ENCODE results near the gene TMEM129. TPM values are rescaled to one million over a fixed set of nuclear protein-coding genes. Genes with fewer than 3 reads are reported as not detected.

Gene TMEM129
- polyA plus RNA-seq, 1 donor from 2014 or later = 42.1 TPM

DNA sequence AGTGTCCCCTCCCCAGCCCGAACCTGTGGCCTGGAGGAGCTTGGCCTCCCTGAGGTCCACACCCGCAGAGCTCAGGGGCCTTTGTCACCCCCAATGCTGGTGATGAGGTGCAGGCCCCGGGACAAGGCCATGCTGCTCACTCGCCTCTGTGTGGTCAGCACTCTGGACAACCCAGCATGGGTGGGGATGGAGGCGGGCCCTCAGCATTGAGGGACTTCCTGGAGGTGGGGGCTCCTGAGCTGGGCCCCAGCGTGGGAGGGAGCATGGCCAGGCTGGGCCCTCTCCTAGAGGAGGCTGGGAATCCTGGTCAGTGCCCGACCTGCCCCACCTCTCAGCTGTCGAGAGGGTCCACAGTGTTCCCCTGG, 30.8 kb upstream of the TMEM129 start:
- Histone ChIP-seq H3K79me2 (replicated peaks; ENCODE audit: insufficient read depth, low read length) (no peaks in the 10 kb centered on the region), H3K9me3 (ENCODE audit: low read length) (no peaks in the 10 kb centered on the region), H2AFZ (ENCODE audit: low read depth, low read length) (no peak overlapping the region), H3K27ac (ENCODE audit: low read length) (no peak overlapping the region), H4K20me1 (ENCODE audit: insufficient read depth) (no peaks in the 10 kb centered on the region), H3K4me3 (ENCODE audit: low read length) (no peak overlapping the region), H3K4me2 (ENCODE audit: low read length) (no peak overlapping the region), H3K36me3 (ENCODE audit: insufficient read depth, low read length) (no peaks in the 10 kb centered on the region), H3F3A (ENCODE audit: insufficient read depth, low read length, poor library complexity, severe bottlenecking) (no peaks in the 10 kb centered on the region), H3K27me3 (ENCODE audit: insufficient read depth, low read depth, low read length) (no peaks in the 10 kb centered on the region), H3K9me2 (ENCODE audit: insufficient read depth, low read length) (no peaks in the 10 kb centered on the region), H3K9ac (ENCODE audit: low read length) (no peak overlapping the region)
- TF ChIP-seq MXI1 (conservative IDR thresholded peaks at IDR 0.05; ENCODE audit: poor library complexity, severe bottlenecking) = no peak
- TF ChIP-seq TAF1 (IDR thresholded peaks at IDR 0.05; ENCODE audit: low read depth) = no peak
- TF ChIP-seq, protein P1, sequence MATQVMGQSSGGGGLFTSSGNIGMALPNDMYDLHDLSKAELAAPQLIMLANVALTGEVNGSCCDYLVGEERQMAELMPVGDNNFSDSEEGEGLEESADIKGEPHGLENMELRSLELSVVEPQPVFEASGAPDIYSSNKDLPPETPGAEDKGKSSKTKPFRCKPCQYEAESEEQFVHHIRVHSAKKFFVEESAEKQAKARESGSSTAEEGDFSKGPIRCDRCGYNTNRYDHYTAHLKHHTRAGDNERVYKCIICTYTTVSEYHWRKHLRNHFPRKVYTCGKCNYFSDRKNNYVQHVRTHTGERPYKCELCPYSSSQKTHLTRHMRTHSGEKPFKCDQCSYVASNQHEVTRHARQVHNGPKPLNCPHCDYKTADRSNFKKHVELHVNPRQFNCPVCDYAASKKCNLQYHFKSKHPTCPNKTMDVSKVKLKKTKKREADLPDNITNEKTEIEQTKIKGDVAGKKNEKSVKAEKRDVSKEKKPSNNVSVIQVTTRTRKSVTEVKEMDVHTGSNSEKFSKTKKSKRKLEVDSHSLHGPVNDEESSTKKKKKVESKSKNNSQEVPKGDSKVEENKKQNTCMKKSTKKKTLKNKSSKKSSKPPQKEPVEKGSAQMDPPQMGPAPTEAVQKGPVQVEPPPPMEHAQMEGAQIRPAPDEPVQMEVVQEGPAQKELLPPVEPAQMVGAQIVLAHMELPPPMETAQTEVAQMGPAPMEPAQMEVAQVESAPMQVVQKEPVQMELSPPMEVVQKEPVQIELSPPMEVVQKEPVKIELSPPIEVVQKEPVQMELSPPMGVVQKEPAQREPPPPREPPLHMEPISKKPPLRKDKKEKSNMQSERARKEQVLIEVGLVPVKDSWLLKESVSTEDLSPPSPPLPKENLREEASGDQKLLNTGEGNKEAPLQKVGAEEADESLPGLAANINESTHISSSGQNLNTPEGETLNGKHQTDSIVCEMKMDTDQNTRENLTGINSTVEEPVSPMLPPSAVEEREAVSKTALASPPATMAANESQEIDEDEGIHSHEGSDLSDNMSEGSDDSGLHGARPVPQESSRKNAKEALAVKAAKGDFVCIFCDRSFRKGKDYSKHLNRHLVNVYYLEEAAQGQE (IDR thresholded peaks at IDR 0.05; ENCODE audit: borderline replicate concordance) = no peak
- no peak for TF ChIP-seq RAD21 (conservative IDR thresholded peaks at IDR 0.05)
- TF ChIP-seq EZH2 (IDR thresholded peaks at IDR 0.05; ENCODE audit: borderline replicate concordance, insufficient read depth, low read length, poor library complexity, severe bottlenecking) = no peak
- no peak for TF ChIP-seq SMC3 (conservative IDR thresholded peaks at IDR 0.05; ENCODE audit: poor library complexity)
- no peak for TF ChIP-seq POLR2AphosphoS5 (IDR thresholded peaks at IDR 0.05)
- no peak for TF ChIP-seq CTCF (IDR thresholded peaks at IDR 0.05; ENCODE audit: poor library complexity, severe bottlenecking)
- no peak for TF ChIP-seq EP300 (conservative IDR thresholded peaks at IDR 0.05; ENCODE audit: poor library complexity, severe bottlenecking)

- H3F3A ChIP-seq (ENCODE audit: insufficient read depth, low read length, poor library complexity, severe bottlenecking) = no peaks in the 10 kb centered on the region
- H3K9ac ChIP-seq (ENCODE audit: low read length) = no peak overlapping the region
- no peak overlapping the region for H3K27ac ChIP-seq (ENCODE audit: low read length)
- no peak overlapping the region for H3K4me3 ChIP-seq (ENCODE audit: low read length)
- no peak overlapping the region for H3K4me2 ChIP-seq (ENCODE audit: low read length)
- H3K9me3 ChIP-seq (ENCODE audit: low read length) = no peaks in the 10 kb centered on the region
- no peaks in the 10 kb centered on the region for H3K36me3 ChIP-seq (ENCODE audit: insufficient read depth, low read length)
- H3K9me2 ChIP-seq (ENCODE audit: insufficient read depth, low read length) = no peaks in the 10 kb centered on the region
- no peaks in the 10 kb centered on the region for H4K20me1 ChIP-seq (ENCODE audit: insufficient read depth)
- no peak overlapping the region for H2AFZ ChIP-seq (ENCODE audit: low read depth, low read length)
- TF ChIP-seq MXI1 (conservative IDR thresholded peaks at IDR 0.05; ENCODE audit: poor library complexity, severe bottlenecking) (no peak), RAD21 (conservative IDR thresholded peaks at IDR 0.05) (no peak), EP300 (conservative IDR thresholded peaks at IDR 0.05; ENCODE audit: poor library complexity, severe bottlenecking) (no peak), TAF1 (IDR thresholded peaks at IDR 0.05; ENCODE audit: low read depth) (no peak), CTCF (IDR thresholded peaks at IDR 0.05; ENCODE audit: poor library complexity, severe bottlenecking) (no peak), EZH2 (IDR thresholded peaks at IDR 0.05; ENCODE audit: borderline replicate concordance, insufficient read depth, low read length, poor library complexity, severe bottlenecking) (no peak), SMC3 (conservative IDR thresholded peaks at IDR 0.05; ENCODE audit: poor library complexity) (no peak), POLR2AphosphoS5 (IDR thresholded peaks at IDR 0.05) (no peak)
- TF ChIP-seq, protein P1 (IDR thresholded peaks at IDR 0.05; ENCODE audit: borderline replicate concordance) = no peak
- no peaks in the 10 kb centered on the region for H3K79me2 ChIP-seq (replicated peaks; ENCODE audit: insufficient read depth, low read length)
- no peaks in the 10 kb centered on the region for H3K27me3 ChIP-seq (ENCODE audit: insufficient read depth, low read depth, low read length)
These were observed 30.2 kb upstream of the TMEM129 start for GRCh38 chr4:1751155-1751918.
